HG03520 (cell line): Measurements from ENCODE around the gene MCU.
"Not testable (repeated sequence)": the region's sequence is repeated elsewhere in the genome, so short reads cannot be mapped to it uniquely, and the experiment has no call there.

ENCODE experiments used
- ATAC-seq: cut with Tn5 transposase; IDR thresholded peaks from one replicate; pipeline ENCODE4 v1.9.1; 2021; ENCODE audit warnings: mild to moderate bottlenecking, moderate library complexity; ENCODE audit not compliant: unreplicated experiment

The MCU gene

DNA sequence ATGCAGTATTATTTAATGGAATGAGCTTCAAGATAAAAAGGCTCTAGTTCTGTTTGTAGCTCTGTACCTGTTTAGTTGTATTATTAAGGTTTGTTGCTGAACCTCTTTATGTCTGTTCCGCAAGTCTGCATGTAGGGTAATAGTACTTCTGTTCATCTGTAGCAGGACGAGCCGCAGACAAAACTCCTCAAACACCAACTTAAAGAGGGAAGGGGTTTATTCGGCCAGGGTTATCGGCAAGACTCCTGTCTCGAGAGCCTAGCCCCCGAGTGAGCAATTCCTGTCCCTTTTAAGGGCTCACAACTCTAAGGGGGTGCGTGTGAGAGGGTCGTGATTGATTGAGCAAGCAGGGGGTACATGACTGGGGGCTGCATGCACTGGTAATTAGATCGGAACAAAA is 67.0 kb downstream of the MCU start:
- ATAC-seq: not testable (repeated sequence)

DNA sequence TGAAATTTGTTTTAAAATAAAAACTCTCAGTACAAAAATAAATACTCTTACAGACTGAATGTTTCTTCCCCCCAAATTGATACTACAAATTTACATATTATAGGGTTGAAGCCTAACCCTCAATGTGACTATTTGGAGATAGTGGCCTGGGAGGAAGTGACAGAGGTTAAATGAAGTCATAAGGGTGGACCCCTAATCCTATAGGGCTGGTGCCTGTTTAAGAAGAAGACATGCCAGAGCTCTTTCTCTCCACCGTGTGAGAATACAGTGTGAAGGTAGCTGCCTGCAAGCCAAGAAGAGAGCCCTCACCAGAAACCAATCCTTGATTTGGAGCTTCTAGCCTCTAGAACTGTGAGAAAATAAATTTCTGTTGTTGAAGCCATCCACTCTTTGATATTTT is 67.6 kb downstream of the MCU start:
- no peak for ATAC-seq

DNA sequence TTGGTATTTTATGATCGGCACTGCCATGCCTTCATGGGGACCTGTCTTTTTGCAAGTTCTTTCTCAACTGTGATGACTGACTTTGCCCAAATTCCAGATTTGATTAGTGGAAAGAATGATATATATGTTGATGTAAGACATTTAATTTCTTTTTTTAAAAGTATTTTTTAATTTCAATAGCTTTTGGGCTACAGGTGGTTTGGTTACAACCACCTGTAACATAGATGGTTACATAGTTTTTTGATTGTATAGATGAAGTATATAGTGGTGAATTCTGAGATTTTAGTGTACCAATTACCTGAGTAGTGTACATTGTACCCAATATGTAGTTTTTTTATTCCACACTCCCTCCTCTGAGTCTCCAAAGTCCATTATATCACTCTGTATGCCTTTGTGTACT is 69.6 kb downstream of the MCU start:
- ATAC-seq: no peak

DNA sequence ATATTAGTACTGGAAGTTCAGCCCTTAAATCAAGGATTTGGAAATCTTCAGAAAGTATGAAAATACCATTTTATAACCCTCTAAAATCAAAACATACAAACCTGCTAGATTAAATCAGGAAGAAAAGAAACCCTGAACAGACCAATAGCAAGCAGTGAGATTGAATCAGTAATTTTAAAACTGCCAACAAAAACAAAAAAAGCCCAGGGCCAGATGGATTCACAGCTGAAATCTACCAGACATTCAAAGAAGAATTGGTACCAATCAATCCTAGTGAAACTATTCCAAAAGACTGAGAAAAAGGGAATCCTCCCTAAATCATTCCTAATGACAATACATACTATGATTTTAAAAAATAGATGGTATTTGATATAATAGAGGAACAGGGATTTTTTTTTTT is 70.1 kb downstream of the MCU start:
- ATAC-seq: no peak

DNA sequence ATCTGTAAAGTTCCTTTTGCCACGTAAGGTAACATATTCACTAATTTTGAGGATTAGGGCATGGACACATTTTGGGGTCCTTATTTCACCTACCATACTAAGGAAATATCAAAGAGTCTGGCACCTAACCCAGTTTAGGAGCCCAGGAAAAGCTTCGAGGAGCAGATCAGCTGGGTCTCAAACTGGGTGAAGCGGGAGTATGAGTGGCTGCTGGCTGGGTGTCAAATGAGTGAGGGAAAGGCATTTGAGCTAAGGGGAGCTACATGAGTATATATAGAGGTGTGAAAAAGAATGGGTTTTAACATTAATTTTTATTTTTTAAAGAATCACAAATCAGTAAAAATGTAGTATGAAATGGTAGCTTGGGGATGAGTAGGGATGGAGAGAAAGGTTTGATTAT is 71.3 kb downstream of the MCU start:
- no peak for ATAC-seq

DNA sequence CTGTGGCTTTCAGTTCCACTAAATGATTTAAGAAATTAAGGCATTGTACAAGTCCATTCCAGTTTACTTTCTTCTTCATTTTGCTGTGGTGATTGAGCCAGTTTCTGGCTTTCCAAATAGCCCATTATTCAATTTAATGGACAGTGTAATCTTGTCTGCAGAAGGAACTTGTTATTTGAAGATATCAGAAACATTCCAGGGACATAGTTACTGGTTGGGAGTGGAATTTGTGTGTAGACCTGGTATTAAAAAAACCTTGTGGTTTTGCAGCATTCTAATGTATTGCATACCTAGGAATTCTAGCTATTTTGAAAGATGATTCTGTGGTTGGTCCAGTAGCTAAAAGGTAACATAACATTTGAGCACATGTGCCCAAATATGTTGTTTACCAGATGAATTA is 72.2 kb downstream of the MCU start:
- ATAC-seq: no peak

DNA sequence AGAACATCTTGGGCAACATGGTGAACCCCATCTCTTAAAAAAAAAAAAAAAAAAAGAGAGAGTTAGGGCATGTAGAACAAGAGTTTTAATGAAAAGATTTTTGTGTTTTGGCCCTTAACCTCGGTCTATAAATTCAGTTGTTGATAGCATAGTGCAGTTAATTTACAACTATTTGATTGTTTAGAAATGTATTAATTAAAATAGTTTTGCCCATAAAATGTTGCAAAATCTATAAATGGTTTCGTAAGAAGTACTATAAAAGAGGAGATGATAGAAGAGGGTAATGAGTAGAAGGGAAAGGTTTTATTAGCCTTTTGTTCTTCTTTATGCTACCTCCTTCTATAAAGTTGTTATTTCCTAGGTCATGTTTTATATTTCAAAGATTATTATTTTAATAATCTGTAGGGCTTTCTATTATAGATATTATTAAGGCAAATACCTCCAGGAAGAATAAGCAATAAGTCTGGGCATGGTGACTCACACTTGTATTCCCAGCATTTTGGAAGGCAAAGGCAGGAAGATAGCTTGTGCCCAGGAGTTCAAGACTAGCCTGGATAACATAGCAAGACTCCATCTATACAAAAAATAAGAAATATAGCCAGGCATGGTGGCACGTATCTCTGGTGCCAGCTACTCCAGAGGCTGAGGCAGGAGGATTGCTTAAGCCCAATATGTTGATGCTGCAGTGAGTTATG is 73.3 kb downstream of the MCU start:
- ATAC-seq: no peak

DNA sequence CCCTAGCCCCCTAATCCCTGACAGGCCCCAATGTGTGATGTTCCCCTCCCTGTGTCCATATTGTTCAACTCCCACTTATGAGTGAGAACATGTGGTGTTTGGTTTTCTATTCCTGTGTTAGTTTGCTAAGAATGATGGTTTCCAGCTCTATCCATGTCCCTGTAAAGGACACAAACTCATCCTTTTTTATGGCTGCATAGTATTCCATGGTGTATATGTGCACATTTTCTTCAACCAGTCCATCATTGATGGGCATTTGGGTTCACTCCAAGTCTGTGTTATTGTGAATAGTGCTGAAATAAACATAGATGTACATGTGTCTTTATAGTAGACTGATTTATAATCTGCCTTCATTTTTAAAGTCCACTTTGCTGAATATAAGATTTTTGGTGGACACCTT is 79.3 kb downstream of the MCU start:
- ATAC-seq: not testable (repeated sequence)

DNA sequence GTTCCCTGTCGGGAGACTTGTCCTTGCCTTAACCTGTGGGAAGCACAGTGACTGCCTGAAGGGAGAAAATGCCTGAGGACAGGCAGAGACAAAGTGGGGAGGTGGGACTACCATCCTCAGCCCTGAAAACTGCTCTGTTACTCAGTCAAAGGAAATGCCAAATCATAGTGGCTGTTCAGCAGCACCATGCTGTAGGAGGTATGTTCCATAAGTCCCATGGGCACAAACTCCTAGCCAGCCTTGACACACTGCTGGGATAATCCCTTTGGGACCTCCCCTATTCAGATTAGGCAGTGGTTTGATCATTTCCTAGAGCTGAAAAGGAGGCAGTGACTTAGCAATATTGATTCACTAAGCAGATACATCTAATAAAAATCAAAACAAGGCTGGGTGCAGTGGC is 80.1 kb downstream of the MCU start:
- ATAC-seq: no peak

DNA sequence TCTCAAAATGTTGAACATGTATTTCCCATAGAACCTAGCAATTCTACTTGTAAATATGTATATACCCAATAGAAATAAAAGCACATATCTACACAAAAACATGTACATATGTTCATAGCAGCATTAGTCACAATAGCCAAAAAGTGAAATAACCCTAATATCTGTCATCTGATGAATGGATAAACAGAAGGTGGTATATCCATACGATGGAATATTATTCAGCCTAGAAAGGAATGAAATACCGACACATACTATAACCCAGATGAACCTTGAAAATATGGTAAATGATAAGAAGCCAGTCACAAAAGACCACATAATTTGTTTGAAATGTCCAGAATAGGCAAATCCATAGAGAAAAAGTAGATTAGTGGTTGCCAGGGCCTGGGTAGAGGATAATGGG is 87.9 kb downstream of the MCU start:
- no peak for ATAC-seq

DNA sequence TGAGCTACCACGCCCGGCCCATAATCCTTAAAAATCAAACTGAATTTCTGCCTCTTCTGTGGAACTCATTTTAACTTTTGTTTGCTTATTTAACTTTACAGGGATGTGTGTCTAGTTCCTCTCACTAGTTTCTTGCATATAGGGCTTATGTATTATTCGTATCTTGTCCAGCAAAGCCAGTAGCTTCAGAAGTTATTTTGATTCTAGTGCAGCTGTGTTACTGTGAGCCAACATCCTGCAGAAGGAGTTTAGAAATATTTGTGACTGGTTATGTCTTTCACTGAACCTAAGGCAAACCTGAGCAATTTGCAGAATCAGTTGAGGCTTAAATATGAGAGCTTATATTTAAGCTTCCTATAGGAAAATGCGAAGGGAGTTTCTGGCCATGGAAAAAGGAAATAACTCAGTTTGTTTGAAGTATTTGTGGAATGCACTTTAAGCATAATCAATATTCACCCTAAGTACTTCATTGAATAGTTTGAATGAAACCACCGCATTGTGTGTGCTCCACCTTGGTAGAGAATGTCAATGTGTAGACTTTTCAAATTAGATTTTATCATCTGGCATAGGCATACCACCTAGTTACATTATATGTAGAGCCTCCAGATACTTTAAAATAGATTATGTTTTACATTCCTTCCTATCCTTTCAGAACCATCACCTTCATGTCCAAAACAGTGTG is 90.8 kb downstream of the MCU start:
- ATAC-seq: no peak

DNA sequence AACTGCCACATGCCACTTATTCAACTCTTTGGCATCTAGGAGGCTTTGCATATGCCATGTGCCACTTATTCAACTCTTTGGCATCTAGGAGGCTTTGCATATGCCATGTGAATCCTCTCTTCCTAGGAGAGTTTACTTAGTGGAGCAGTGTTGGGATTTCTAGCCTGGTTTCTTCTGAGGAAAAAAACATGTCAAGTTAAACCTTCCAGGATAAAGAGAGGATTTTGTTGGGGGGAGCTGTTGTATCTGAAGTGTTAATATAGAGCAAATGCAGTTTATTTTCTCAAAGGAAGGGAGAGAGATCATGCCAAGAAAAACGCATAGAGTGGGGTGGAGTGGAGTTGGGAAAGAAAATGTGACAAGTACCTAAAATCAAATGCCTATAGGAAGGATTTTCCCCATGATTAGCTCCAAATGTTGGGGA is 91.5 kb downstream of the MCU start:
- ATAC-seq: no peak

DNA sequence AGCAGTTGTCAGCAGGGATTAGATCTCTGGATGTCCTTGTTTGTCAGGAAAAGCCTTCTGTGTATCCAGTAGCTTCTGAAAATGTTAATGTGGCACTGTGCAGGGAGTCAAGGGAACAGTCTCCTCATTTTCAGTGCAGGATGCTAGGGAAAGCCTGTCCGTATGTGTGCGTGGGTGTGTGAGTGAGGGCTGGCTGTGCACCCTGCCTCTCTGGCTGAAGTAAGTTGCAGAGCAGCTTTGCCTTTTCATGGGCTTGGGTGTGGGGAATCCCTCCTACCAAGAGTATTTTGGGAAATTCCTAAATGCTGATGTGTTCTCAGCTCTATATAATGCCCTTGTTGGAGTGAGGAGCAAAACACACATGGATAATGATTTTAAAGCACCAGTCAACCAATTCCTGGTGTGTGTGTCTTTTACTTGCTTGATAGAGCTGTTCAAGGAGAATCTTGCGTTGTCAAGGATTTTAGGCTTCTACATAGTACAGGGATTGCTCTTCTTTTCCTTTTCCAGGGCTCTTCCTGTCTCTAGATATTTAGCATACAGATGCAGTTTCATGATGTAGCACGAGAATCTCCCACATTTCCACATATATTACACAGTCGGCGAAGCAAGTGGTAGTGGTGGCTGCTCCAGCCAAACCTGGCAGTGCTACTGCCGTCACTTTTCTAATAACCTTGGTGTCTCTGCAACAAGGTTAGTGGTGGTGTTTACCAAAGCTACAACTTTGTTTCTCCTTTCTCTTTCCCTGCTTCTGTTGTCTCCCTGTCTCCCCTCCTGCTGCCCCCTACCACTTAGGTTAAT is 92.8 kb downstream of the MCU start:
- ATAC-seq: no peak

DNA sequence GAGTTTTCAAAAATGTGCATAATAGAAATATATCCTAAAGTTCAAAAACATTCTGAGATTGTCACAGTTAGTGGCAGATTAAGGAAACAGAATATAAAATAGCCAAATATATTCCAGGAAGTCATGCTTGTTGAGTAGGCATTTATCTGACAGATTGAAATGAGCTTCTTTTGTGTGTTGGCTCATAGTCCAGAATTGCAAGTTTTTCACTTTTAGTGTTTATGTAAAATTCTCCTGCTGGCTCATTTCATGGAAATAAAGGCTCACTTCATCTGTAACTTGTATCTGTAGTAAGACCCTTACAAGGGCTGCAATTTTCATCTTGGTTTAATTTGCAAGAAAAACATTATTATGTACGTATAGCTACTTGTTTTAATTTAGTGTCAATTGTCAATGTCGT is 93.5 kb downstream of the MCU start:
- ATAC-seq: no peak

DNA sequence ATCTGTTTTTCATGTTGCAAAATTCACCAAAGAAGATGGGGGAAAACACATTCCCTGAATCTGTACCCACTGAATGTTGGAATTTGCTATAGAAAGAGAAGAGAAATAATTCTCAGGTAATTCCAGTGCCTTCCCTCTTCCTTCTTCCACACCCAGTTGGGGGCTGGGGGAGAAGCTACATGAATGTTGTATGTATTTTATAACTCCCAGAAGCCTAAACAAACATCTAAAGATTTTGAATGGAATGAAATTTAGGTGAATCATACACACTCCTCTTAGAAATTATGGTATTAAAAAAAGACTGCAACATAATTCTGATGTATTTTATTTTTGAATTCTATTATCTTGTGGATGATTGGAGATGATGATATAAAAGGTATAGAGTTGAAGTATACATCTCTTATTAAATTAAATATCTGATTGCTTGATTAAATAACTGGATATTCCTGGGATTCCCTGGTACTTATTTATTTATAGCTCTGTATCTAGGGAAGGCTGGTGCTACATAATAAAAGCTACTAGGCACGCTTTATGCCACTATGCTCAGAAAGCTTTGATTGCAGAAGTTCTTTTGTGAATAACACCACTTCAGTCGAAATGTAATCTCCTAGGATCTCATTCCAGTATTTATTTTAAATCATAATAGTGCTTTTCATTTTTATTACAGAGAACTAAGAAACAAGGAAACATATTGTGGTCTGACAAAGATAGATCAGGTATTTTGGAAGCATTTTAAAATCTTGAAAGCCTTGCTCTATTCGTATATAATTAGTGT is 98.5 kb downstream of the MCU start:
- no peak for ATAC-seq

DNA sequence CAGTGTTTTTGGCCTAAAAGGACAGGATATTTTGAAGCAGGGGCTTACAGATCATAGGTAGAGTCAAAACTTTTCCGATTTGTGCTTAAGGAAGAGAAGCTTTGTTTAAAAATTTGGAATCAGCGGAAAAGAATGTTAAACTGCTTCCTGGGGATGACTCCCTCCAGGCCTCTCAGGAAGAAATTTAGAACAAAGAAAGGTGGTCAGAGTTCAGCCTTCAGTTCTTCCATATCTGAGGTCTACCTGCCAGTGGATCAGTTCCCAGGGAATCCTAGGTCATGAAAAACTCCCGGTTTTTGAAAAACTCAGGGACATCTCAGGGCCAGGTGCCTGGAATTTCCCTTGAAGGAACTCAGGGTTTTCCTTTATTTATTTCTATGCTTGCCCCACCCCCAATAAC is 100.3 kb downstream of the MCU start:
- no peak for ATAC-seq

DNA sequence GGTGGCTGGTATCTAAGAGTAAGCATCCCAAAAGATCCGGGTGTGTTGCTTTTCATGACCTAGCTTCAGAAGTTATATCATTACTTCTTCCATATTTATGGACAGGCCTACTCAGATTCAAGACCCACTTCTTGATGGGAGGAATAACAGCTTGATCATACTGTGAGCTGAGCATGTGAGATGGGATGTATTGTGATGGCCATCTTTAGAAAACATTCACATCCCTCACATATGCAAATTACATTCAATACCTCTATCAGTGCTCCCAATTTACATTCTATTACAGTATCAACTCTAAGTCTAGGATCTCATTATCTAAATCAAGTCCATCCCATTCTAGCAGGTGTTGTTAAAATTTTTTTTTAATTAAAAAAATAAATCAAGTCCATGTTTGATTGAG is 101.8 kb downstream of the MCU start:
- ATAC-seq: no peak

DNA sequence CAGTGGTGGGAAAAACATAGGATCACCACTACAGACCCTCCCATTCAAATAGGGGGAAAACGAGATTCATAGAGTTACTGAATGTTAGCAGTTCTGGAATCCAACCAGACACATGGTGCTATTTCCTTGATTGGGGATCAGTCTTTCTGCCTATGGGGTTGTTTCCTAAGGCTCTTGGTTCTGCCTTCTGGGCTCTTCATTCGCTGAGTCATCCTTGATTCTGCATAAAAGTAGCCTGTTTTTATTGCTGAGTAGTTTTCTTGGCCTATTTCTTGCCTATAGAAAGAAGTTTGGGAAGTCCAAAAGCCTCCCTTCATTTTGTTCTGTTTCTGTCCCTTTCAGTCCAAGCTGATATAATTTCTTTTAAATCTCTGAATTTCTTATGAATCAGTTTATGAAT is 102.3 kb downstream of the MCU start:
- ATAC-seq: no peak

DNA sequence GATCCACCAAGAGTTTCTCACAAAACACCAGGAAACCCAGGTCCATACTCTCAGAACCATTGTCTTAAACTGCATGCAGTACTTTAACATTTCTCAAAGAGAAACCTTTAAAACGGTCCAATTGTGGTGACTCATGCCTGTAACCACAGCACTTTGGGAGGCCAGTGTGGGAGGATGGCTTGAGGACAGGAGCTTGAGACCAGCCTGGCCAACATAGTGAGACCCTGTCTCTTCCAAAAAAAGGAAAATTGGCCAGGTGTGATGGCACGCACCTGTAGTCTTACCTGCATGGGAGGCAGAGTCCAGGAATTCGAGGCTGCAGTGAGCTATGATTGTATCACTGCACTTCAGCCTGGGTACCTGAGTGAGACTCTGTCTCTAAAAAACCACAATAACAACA is 104.1 kb downstream of the MCU start:
- ATAC-seq: no peak

DNA sequence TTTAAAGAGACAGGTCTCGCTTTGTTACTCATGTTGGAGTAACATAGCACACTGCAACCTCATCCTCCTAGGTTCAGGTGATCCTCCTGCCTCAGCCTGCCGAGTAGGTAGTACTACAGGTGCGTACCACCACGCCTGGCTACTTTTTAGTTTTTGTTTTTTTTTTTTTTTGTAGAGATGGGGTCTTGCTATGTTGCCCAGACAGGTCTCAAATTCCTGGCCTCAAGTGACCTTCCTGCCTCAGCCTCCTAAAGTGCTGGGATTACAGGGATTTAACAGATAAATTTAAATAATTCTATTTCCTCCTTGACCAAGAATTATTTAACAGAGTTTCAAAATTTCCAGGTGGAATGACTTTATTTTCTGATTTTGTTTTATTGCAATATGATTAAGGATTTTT is 104.6 kb downstream of the MCU start:
- no peak for ATAC-seq

DNA sequence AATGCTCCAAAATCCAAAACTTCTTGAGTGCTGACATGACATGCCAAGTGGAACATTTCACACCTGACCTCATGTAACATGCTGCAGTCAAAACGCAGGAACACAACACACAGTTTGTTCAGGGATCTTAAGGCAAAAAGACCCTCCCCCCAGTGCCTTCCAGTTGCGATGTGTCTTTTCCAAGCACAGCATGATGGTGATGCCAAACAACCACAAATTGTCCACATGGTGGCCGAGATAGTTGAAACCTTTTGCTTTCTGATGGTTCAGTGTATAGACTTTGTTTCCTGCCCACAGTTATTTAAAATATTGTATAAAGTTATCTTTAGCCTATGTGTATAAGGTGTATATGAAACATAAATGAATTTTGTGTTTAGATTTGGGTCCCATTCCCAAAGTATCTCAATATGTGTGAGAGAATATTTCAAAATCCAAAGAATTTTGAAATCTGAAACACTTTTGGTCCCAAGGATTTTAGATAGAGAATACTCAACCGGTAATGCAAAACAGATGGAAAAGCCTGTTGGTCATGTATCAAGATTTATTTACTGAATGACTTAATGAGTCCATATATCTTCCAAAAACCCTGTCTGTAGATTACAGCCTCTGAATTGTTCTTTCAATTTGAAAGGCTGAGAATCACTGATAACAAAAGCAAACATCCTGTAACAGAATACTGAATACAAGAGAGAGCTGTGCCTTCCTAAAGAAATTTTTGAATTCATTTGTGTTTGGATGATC is 108.2 kb downstream of the MCU start:
- no peak for ATAC-seq
